ENCODE data around the gene AGO1.

- TF ChIP-seq POLR2A (IDR thresholded peaks at IDR 0.05; ENCODE audit: borderline replicate concordance, extremely low read depth, insufficient read depth, insufficient read length) (no peak), TCF7L2 (IDR thresholded peaks at IDR 0.05; ENCODE audit: borderline replicate concordance, extremely low read depth, insufficient read depth, insufficient read length) (no peak), ELF1 (IDR thresholded peaks at IDR 0.05; ENCODE audit: borderline replicate concordance, low read depth) (no peak), RAD21 (IDR thresholded peaks at IDR 0.05; ENCODE audit: low read depth) (no peak), EZH2 (IDR thresholded peaks at IDR 0.05) (no peak), POLR2AphosphoS5 (IDR thresholded peaks at IDR 0.05; ENCODE audit: low read depth, low read length) (no peak), SP1 (IDR thresholded peaks at IDR 0.05; ENCODE audit: low read depth) (no peak), EZH2phosphoT487 (IDR thresholded peaks at IDR 0.05; ENCODE audit: borderline replicate concordance) (no peak), CEBPB (IDR thresholded peaks at IDR 0.05; ENCODE audit: low read depth) (no peak), SRF (IDR thresholded peaks at IDR 0.05; ENCODE audit: low read depth) (no peak)
- TF ChIP-seq, protein P1, sequence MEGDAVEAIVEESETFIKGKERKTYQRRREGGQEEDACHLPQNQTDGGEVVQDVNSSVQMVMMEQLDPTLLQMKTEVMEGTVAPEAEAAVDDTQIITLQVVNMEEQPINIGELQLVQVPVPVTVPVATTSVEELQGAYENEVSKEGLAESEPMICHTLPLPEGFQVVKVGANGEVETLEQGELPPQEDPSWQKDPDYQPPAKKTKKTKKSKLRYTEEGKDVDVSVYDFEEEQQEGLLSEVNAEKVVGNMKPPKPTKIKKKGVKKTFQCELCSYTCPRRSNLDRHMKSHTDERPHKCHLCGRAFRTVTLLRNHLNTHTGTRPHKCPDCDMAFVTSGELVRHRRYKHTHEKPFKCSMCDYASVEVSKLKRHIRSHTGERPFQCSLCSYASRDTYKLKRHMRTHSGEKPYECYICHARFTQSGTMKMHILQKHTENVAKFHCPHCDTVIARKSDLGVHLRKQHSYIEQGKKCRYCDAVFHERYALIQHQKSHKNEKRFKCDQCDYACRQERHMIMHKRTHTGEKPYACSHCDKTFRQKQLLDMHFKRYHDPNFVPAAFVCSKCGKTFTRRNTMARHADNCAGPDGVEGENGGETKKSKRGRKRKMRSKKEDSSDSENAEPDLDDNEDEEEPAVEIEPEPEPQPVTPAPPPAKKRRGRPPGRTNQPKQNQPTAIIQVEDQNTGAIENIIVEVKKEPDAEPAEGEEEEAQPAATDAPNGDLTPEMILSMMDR (IDR thresholded peaks at IDR 0.05 in 2 of 3, conservative IDR thresholded peaks at IDR 0.05 in 1 of 3; ENCODE audit: borderline replicate concordance in 1 of 3, insufficient read depth in 1 of 3, low read depth in 2 of 3, low read length in 2 of 3): no peak
Observed at GRCh38 chr1:35894183-35894582, 11.2 kb downstream of the AGO1 start.

Measured in HCT116 (cell line).